ENCODE results near the gene MAP3K15. TPM values are rescaled to one million over a fixed set of nuclear protein-coding genes. Genes with fewer than 3 reads are reported as not detected.

Gene MAP3K15
- total RNA-seq, 1 donor from 2014 or later, result 1.1 TPM

DNA sequence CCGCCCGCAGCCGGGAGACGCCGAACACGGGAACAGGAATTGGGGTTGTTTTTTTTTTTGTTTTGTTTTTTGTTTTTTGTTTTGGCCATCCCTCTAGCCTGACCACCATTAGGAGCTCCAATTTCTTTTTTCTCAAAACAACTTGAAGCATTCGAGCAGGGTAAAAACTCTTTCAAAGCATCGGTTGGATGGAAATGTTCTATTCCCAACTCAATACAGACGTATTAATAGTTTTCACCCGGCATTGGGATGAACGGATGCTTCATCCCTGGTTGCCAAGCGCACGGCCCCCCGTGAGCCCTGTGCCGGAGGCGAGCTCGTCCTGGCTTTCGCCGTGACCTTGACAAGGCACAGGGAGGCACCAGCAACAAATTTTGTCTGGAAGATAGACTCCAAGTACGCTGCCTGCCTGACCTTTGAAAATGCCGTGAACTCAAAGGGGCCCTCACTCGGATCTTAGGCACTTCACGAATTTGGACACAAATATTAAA is 352 bp upstream of the MAP3K15 start:
- no peak for TF ChIP-seq EZH2 (IDR thresholded peaks at IDR 0.05)
- TF ChIP-seq EZH2phosphoT487 (IDR thresholded peaks at IDR 0.05), result no peak
- TF ChIP-seq, protein P1, sequence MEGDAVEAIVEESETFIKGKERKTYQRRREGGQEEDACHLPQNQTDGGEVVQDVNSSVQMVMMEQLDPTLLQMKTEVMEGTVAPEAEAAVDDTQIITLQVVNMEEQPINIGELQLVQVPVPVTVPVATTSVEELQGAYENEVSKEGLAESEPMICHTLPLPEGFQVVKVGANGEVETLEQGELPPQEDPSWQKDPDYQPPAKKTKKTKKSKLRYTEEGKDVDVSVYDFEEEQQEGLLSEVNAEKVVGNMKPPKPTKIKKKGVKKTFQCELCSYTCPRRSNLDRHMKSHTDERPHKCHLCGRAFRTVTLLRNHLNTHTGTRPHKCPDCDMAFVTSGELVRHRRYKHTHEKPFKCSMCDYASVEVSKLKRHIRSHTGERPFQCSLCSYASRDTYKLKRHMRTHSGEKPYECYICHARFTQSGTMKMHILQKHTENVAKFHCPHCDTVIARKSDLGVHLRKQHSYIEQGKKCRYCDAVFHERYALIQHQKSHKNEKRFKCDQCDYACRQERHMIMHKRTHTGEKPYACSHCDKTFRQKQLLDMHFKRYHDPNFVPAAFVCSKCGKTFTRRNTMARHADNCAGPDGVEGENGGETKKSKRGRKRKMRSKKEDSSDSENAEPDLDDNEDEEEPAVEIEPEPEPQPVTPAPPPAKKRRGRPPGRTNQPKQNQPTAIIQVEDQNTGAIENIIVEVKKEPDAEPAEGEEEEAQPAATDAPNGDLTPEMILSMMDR (IDR thresholded peaks at IDR 0.05), result no peak
- H3K4me3 ChIP-seq, result peak overlapping the region; percentile 39
- peak overlapping the region; percentile 74 for H3K4me3 Mint-ChIP-seq

DNA sequence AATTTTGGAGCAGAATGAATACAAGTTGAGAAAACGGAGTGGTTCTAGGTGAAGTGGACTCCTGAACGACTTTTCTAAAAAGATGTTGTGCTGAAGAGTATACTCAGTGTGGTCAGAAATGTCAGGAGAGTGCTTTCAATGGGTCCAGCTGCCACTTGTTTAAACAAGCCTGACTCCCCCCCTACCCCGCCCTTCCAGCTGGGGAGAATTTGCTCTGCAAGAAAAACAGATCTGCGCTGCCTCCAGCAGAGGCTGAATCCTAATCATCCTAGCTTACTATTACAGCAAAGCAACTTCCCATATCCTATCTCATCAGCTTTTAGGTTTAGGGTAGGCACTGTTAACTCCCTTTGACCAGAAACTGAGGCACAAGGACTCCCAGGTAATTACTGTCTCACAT is 1.9 kb downstream of the MAP3K15 start:
- Histone ChIP-seq H3K9me3 (ENCODE audit: low read depth) (no peaks in the 10 kb centered on the region), H4K20me1 (ENCODE audit: low read depth) (no peaks in the 10 kb centered on the region), H2AFZ (replicated peaks) (no peak overlapping the region), H3K4me1 (no peaks in the 10 kb centered on the region), H3K4me2 (no peak overlapping the region), H3K27me3 (peaks cover 26% of the 10 kb centered on the region), H3K79me2 (ENCODE audit: low read depth) (no peaks in the 10 kb centered on the region), H3F3A (ENCODE audit: low read depth) (peaks cover 4% of the 10 kb centered on the region), H3K9ac (no peak overlapping the region), H3K4me3 (no peak overlapping the region), H3K36me3 (no peaks in the 10 kb centered on the region), H3K27ac (no peak overlapping the region)
- TF ChIP-seq, protein P1 (IDR thresholded peaks at IDR 0.05), result no peak
- TF ChIP-seq EZH2phosphoT487 (IDR thresholded peaks at IDR 0.05) (no peak), EZH2 (IDR thresholded peaks at IDR 0.05) (no peak)
- no peak overlapping the region for H3K27ac Mint-ChIP-seq
- peaks cover 27% of the 10 kb centered on the region for H3K9me3 Mint-ChIP-seq
- H3K4me3 Mint-ChIP-seq, result no peak overlapping the region
- H3K4me1 Mint-ChIP-seq, result no peaks in the 10 kb centered on the region
- DNase-seq (ENCODE audit: low spot score), result peak; percentile 40
- H3K36me3 Mint-ChIP-seq, result no peaks in the 10 kb centered on the region
- peaks cover 13% of the 10 kb centered on the region for H3K27me3 Mint-ChIP-seq (ENCODE audit: insufficient read depth, low read depth)

More for the DNA sequence above, 352 bp upstream of the MAP3K15 start:
- H3K27me3 ChIP-seq, result peaks cover 26% of the 10 kb centered on the region
- H3F3A ChIP-seq (ENCODE audit: low read depth), result peaks cover 4% of the 10 kb centered on the region
- Mint-ChIP-seq H3K4me1 (no peaks in the 10 kb centered on the region), H3K27me3 (ENCODE audit: insufficient read depth, low read depth) (peaks cover 15% of the 10 kb centered on the region), H3K27ac (no peak overlapping the region), H3K9me3 (peaks cover 29% of the 10 kb centered on the region), H3K36me3 (no peaks in the 10 kb centered on the region)
- no peak overlapping the region for H2AFZ ChIP-seq (replicated peaks)
- DNase-seq (ENCODE audit: low spot score), result no peak
- H3K9me3 ChIP-seq (ENCODE audit: low read depth), result no peaks in the 10 kb centered on the region
- no peaks in the 10 kb centered on the region for H3K79me2 ChIP-seq (ENCODE audit: low read depth)
- peak overlapping the region; percentile 68 for H3K4me2 ChIP-seq
- no peaks in the 10 kb centered on the region for H3K36me3 ChIP-seq
- H3K4me1 ChIP-seq, result no peaks in the 10 kb centered on the region
- H4K20me1 ChIP-seq (ENCODE audit: low read depth), result no peaks in the 10 kb centered on the region
- H3K27ac ChIP-seq, result no peak overlapping the region
- no peak overlapping the region for H3K9ac ChIP-seq

DNA sequence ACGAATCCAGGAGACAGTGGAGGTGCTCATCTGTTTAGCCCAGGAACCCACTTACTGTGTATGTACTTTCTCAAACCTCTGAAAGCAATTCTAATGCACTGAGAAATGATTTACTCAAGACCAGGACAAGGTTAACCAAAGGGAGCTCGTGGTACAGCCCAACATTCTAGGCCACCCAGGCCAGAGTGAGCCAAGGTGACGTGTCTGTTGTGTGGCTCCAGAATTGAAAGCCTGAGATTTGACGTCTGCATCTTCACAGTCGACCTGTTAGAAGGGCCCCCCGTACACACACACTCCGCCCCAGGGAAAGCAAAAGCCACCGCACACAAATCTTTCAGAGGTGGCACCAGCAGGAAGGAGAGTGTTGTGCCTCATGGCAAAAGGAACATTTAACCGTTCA is 2.3 kb downstream of the MAP3K15 start:
- Histone ChIP-seq H2AFZ (replicated peaks) (no peak overlapping the region), H3K9me3 (ENCODE audit: low read depth) (no peaks in the 10 kb centered on the region), H3F3A (ENCODE audit: low read depth) (peaks cover 4% of the 10 kb centered on the region), H3K4me1 (no peaks in the 10 kb centered on the region), H3K4me2 (no peak overlapping the region), H3K79me2 (ENCODE audit: low read depth) (no peaks in the 10 kb centered on the region), H4K20me1 (ENCODE audit: low read depth) (no peaks in the 10 kb centered on the region), H3K27ac (no peak overlapping the region), H3K9ac (no peak overlapping the region), H3K36me3 (no peaks in the 10 kb centered on the region), H3K27me3 (peaks cover 26% of the 10 kb centered on the region), H3K4me3 (no peak overlapping the region)
- H3K27me3 Mint-ChIP-seq (ENCODE audit: insufficient read depth, low read depth), result peaks cover 13% of the 10 kb centered on the region
- DNase-seq (ENCODE audit: low spot score), result no peak
- peak overlapping the region; percentile 38 for H3K4me3 Mint-ChIP-seq
- H3K27ac Mint-ChIP-seq, result no peak overlapping the region
- H3K4me1 Mint-ChIP-seq, result no peaks in the 10 kb centered on the region
- H3K9me3 Mint-ChIP-seq, result peaks cover 24% of the 10 kb centered on the region
- H3K36me3 Mint-ChIP-seq, result no peaks in the 10 kb centered on the region
- TF ChIP-seq EZH2phosphoT487 (IDR thresholded peaks at IDR 0.05), result no peak
- TF ChIP-seq, protein P1 (IDR thresholded peaks at IDR 0.05), result no peak
- no peak for TF ChIP-seq EZH2 (IDR thresholded peaks at IDR 0.05)
